ENCODE measurements around the gene AUTS2. TPM values are rescaled to one million over a fixed set of nuclear protein-coding genes. Genes with fewer than 3 reads are reported as not detected.

AUTS2 gene
- polyA plus RNA-seq, 1 donor from 2014 or later, result 97.3 TPM

DNA sequence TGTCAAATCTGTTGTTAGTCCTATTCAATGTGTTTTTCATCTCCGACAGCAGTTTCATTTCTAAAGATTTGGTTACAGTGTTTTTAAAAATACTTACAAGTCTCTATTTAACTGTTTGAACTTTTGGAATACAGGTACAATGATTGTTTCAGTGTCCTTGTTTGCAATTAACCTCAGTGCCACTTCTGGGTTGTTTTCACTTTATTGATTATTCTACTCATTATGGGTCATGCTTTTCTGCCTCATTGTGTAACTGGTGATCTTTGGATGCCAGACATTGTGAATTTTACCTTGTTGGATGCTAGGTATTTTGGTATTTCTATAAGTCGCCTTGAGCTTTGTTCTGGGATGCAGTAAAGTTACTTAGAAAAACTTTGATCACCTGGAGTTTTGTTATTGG lies 331.3 kb downstream of the AUTS2 start:
- TF ChIP-seq RAD21 (conservative IDR thresholded peaks at IDR 0.05) (no peak), MXI1 (conservative IDR thresholded peaks at IDR 0.05; ENCODE audit: poor library complexity, severe bottlenecking) (no peak), SMC3 (conservative IDR thresholded peaks at IDR 0.05; ENCODE audit: poor library complexity) (no peak), EP300 (conservative IDR thresholded peaks at IDR 0.05; ENCODE audit: poor library complexity, severe bottlenecking) (no peak), TAF1 (IDR thresholded peaks at IDR 0.05; ENCODE audit: low read depth) (no peak), POLR2AphosphoS5 (IDR thresholded peaks at IDR 0.05) (no peak), EZH2 (IDR thresholded peaks at IDR 0.05; ENCODE audit: borderline replicate concordance, insufficient read depth, low read length, poor library complexity, severe bottlenecking) (no peak)
- TF ChIP-seq, protein P1, sequence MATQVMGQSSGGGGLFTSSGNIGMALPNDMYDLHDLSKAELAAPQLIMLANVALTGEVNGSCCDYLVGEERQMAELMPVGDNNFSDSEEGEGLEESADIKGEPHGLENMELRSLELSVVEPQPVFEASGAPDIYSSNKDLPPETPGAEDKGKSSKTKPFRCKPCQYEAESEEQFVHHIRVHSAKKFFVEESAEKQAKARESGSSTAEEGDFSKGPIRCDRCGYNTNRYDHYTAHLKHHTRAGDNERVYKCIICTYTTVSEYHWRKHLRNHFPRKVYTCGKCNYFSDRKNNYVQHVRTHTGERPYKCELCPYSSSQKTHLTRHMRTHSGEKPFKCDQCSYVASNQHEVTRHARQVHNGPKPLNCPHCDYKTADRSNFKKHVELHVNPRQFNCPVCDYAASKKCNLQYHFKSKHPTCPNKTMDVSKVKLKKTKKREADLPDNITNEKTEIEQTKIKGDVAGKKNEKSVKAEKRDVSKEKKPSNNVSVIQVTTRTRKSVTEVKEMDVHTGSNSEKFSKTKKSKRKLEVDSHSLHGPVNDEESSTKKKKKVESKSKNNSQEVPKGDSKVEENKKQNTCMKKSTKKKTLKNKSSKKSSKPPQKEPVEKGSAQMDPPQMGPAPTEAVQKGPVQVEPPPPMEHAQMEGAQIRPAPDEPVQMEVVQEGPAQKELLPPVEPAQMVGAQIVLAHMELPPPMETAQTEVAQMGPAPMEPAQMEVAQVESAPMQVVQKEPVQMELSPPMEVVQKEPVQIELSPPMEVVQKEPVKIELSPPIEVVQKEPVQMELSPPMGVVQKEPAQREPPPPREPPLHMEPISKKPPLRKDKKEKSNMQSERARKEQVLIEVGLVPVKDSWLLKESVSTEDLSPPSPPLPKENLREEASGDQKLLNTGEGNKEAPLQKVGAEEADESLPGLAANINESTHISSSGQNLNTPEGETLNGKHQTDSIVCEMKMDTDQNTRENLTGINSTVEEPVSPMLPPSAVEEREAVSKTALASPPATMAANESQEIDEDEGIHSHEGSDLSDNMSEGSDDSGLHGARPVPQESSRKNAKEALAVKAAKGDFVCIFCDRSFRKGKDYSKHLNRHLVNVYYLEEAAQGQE (IDR thresholded peaks at IDR 0.05; ENCODE audit: borderline replicate concordance), result no peak
- TF ChIP-seq, protein P2, sequence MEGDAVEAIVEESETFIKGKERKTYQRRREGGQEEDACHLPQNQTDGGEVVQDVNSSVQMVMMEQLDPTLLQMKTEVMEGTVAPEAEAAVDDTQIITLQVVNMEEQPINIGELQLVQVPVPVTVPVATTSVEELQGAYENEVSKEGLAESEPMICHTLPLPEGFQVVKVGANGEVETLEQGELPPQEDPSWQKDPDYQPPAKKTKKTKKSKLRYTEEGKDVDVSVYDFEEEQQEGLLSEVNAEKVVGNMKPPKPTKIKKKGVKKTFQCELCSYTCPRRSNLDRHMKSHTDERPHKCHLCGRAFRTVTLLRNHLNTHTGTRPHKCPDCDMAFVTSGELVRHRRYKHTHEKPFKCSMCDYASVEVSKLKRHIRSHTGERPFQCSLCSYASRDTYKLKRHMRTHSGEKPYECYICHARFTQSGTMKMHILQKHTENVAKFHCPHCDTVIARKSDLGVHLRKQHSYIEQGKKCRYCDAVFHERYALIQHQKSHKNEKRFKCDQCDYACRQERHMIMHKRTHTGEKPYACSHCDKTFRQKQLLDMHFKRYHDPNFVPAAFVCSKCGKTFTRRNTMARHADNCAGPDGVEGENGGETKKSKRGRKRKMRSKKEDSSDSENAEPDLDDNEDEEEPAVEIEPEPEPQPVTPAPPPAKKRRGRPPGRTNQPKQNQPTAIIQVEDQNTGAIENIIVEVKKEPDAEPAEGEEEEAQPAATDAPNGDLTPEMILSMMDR (IDR thresholded peaks at IDR 0.05; ENCODE audit: poor library complexity, severe bottlenecking), result no peak
- Histone ChIP-seq H3K4me3 (ENCODE audit: low read length) (no peak overlapping the region), H3K4me2 (ENCODE audit: low read length) (no peak overlapping the region), H4K20me1 (ENCODE audit: insufficient read depth) (no peaks in the 10 kb centered on the region), H3K27me3 (ENCODE audit: insufficient read depth, low read depth, low read length) (no peaks in the 10 kb centered on the region), H3K9ac (ENCODE audit: low read length) (no peak overlapping the region), H3K9me2 (ENCODE audit: insufficient read depth, low read length) (no peaks in the 10 kb centered on the region), H2AFZ (ENCODE audit: low read depth, low read length) (no peak overlapping the region), H3K36me3 (ENCODE audit: insufficient read depth, low read length) (no peaks in the 10 kb centered on the region), H3F3A (ENCODE audit: insufficient read depth, low read length, poor library complexity, severe bottlenecking) (no peaks in the 10 kb centered on the region), H3K79me2 (replicated peaks; ENCODE audit: insufficient read depth, low read length) (peaks cover 39% of the 10 kb centered on the region), H3K27ac (ENCODE audit: low read length) (no peak overlapping the region), H3K9me3 (ENCODE audit: low read length) (no peaks in the 10 kb centered on the region)

DNA sequence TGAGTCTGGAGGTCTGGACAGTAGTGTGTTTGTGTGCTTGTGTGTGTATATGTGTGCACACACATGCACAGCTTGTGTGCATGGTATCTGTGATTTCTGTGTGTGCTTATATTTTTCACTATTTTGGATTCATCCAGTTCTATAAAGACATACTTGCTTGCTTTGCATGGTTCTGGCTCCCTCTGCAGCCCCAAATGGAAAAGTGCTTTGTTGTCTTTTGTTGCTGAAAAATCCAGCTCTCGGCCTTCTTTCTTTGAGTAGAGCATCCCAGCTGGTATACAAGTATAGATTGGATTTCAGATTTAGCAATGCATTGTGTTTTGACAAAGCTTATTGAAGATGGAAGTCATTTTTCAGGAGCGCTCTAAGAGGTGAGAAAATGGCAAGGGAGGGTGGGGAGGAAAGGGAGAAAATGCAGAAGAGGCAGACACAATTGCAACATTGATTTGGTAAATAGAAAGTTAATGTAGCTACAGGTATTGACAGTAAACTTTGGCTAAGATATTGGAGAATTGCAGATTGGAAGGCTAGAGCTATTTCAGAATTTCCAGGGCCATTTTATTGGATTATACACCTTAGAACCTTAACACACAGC lies 333.9 kb downstream of the AUTS2 start:
- Histone ChIP-seq H3K27me3 (ENCODE audit: insufficient read depth, low read depth, low read length) (no peaks in the 10 kb centered on the region), H3K27ac (ENCODE audit: low read length) (no peak overlapping the region), H3K36me3 (ENCODE audit: insufficient read depth, low read length) (no peaks in the 10 kb centered on the region), H3K4me2 (ENCODE audit: low read length) (no peak overlapping the region), H3K4me3 (ENCODE audit: low read length) (peak overlapping the region; percentile 16), H3K79me2 (replicated peaks; ENCODE audit: insufficient read depth, low read length) (peaks cover 39% of the 10 kb centered on the region), H3K9me3 (ENCODE audit: low read length) (no peaks in the 10 kb centered on the region), H3K9me2 (ENCODE audit: insufficient read depth, low read length) (no peaks in the 10 kb centered on the region), H2AFZ (ENCODE audit: low read depth, low read length) (no peak overlapping the region), H3F3A (ENCODE audit: insufficient read depth, low read length, poor library complexity, severe bottlenecking) (no peaks in the 10 kb centered on the region), H4K20me1 (ENCODE audit: insufficient read depth) (no peaks in the 10 kb centered on the region), H3K9ac (ENCODE audit: low read length) (peak overlapping the region; percentile 20)
- TF ChIP-seq, protein P2 (IDR thresholded peaks at IDR 0.05; ENCODE audit: poor library complexity, severe bottlenecking), result peak; percentile 94
- peak; percentile 98 for TF ChIP-seq SMC3 (conservative IDR thresholded peaks at IDR 0.05; ENCODE audit: poor library complexity)
- TF ChIP-seq POLR2AphosphoS5 (IDR thresholded peaks at IDR 0.05), result no peak
- peak; percentile 35 for TF ChIP-seq EP300 (conservative IDR thresholded peaks at IDR 0.05; ENCODE audit: poor library complexity, severe bottlenecking)
- peak; percentile 98 for TF ChIP-seq RAD21 (conservative IDR thresholded peaks at IDR 0.05)
- TF ChIP-seq EZH2 (IDR thresholded peaks at IDR 0.05; ENCODE audit: borderline replicate concordance, insufficient read depth, low read length, poor library complexity, severe bottlenecking), result no peak
- peak; percentile 28 for TF ChIP-seq MXI1 (conservative IDR thresholded peaks at IDR 0.05; ENCODE audit: poor library complexity, severe bottlenecking)
